ENCODE data around the gene RNF130.

Gene RNF130

DNA sequence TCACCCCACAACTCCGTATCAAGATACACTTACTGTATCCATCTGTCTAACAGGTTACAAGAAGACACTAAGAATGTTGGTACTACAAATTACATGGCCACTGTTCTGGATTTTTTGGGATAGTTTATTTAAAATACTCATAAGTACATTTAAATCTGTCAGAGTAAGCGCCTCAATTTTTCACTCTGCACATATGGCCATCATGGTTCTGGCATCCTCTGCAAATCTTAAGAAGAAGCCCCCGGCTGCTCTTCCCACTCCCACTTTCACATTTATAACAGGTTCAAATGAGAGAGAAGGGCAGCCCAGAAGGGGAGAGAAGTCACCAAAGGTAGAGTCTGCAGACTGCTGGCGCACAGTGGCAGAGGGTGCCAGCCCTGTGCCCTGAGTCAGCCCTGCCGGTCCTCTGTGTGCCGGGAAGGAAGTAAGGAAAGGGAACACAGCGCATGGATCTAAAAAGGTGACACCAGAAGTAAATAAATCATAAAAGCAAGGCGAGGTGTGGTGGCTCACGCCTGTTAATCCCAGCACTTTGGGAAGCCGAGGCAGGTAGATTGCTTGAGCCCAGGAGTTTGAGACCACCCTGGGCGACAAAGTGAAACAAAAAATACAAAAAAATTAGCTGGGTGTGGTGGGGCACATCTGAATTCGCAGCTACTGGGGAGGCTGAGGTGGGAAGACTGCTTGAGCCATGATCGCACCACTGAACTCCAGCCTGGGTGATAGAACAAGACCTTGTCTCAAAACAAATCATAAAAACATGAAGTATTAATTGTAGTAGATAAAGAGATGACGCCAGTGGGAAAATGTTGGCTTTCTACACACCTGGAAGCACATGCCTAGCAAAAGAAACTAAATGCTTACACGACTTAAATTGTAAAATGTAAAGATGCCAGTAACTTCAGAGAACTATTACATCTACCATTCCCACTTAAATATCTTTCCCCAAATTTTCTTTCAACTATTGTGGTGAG lies 30.0 kb downstream of the RNF130 start:
- Histone ChIP-seq H3K36me3 (ENCODE audit: control insufficient read depth in 2 of 2, insufficient read depth in 2 of 2, low read length in 2 of 2) (peaks cover 5 to 7% of the 10 kb centered on the region in 2 donors), H3K9ac (ENCODE audit: low read depth in 1 of 2, low read length in 2 of 2) (no peak overlapping the region), H3K4me3 (ENCODE audit: low read length in 2 of 2) (no peak overlapping the region), H3K27me3 (ENCODE audit: control insufficient read depth in 2 of 2, insufficient read depth in 2 of 2, low read length in 2 of 2) (no peaks in the 10 kb centered on the region), H3K27ac (ENCODE audit: low read depth in 2 of 2, low read length in 2 of 2) (no peak overlapping the region), H3K9me3 (ENCODE audit: control insufficient read depth in 2 of 2, low read length in 2 of 2) (no peaks in the 10 kb centered on the region), H3K4me1 (ENCODE audit: control insufficient read depth in 2 of 2, insufficient read depth in 2 of 2, low read length in 2 of 2) (peaks cover 0 to 2% of the 10 kb centered on the region in 2 donors)

DNA sequence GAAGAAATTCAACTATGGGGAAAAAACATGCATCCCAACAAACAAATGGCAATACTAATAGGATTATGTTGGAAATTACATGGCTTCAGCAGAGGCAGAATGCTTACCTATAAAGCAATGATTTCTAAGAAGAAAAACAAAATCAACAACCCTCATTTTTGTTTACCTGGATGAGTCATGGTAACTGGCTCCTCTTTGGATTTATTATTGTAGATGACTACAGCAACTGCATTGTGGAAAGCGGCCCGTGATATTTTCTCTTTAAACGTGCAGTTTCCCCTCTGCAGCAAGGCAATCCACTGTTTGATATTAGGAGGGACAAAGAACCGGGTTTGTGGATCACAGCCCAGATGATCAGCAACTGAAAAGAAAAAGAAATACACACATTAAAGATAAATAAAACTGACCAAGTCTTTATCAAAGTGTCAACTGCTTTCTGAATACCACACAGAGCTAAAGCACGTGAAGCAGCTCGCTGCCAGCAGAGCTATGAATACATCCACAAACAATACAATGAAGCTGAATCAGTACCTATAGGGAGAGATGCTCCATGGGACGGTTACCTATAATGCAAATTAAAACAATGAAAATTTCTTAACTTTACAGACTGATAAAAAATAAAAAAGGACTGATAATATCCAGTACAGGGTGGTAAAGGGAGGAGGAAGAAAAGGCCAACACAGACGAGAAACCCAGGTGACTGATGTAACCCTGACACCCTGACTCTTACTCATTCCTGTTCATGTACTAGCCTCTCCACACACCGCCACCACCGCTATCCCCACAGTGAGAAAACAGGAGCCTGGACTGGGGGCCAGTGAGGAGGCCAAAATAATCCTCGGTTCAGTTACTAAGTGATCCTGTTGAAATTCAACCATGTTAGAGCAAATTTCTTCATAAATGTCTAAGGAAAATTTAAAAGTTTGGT lies 31.0 kb downstream of the RNF130 start:
- no peak overlapping the region for H3K27ac ChIP-seq (ENCODE audit: low read depth in 2 of 2, low read length in 2 of 2)
- no peaks in the 10 kb centered on the region for H3K27me3 ChIP-seq (ENCODE audit: control insufficient read depth in 2 of 2, insufficient read depth in 2 of 2, low read length in 2 of 2)
- H3K4me1 ChIP-seq (ENCODE audit: control insufficient read depth in 2 of 2, insufficient read depth in 2 of 2, low read length in 2 of 2), result peaks cover 0 to 2% of the 10 kb centered on the region in 2 donors
- no peak overlapping the region for H3K9ac ChIP-seq (ENCODE audit: low read depth in 1 of 2, low read length in 2 of 2)
- H3K36me3 ChIP-seq (ENCODE audit: control insufficient read depth in 2 of 2, insufficient read depth in 2 of 2, low read length in 2 of 2), result peaks cover 5 to 7% of the 10 kb centered on the region in 2 donors
- peaks cover 4 to 5% of the 10 kb centered on the region in 2 donors for H3K9me3 ChIP-seq (ENCODE audit: control insufficient read depth in 2 of 2, low read length in 2 of 2)
- no peak overlapping the region for H3K4me3 ChIP-seq (ENCODE audit: low read length in 2 of 2)

DNA sequence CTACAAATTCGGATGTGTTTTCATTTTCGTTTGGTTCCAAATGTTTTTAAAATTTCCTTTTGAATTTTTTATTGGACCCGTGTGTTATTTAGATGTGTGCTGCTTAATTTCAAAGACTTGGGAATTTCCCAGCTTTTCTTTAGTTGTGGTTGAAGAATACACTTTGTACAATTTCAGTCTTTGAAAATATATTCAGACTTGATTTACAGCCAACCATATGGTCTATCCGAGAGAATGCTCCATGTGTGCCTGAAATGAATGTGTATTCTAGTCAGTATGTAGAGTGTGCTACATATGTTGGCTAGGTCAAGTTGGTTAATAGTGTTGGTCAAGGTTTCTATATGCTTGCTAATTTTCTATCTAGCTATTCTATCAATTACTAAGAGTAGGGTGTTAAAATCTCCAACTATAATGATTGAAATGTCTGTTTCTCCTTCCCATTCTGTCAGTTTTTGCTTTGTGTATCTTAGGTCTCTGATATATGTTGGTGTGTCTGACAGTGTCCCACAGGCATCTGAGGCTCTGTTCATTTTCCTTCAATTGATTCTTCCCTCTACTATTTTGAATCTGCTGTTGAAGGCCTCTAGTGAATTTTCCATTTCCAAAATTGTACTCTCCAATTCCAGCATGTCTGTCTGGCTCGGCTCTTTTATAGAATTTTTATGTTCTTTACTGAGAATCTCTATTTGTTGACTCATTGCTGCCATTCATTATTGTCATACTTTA lies 36.2 kb downstream of the RNF130 start:
- Histone ChIP-seq H3K4me3 (ENCODE audit: low read length in 2 of 2) (no peak overlapping the region), H3K27me3 (ENCODE audit: control insufficient read depth in 2 of 2, insufficient read depth in 2 of 2, low read length in 2 of 2) (no peaks in the 10 kb centered on the region), H3K4me1 (ENCODE audit: control insufficient read depth in 2 of 2, insufficient read depth in 2 of 2, low read length in 2 of 2) (no peaks in the 10 kb centered on the region), H3K9ac (ENCODE audit: low read depth in 1 of 2, low read length in 2 of 2) (no peak overlapping the region), H3K36me3 (ENCODE audit: control insufficient read depth in 2 of 2, insufficient read depth in 2 of 2, low read length in 2 of 2) (peaks cover 5 to 7% of the 10 kb centered on the region in 2 donors), H3K27ac (ENCODE audit: low read depth in 2 of 2, low read length in 2 of 2) (no peak overlapping the region), H3K9me3 (ENCODE audit: control insufficient read depth in 2 of 2, low read length in 2 of 2) (peaks cover 7 to 8% of the 10 kb centered on the region in 2 donors)

DNA sequence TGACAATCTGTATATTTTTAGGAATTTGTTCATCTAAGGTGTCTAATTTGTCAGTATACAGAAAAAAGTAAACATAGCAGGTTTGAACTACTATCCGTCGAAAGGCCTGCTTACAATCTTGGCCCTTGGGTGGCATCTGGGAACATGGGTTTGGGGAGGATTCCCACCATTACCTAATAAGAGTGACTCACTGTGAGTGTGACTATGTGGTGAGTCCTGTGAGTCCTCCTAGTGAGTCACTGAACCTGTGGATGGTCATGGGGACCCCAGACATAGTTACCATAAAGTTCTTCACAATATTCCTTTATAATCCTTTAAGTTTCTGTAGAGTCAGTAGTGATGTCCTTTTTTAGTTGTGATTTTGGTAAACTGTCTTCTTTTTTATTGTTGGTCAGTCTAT lies 37.0 kb downstream of the RNF130 start:
- H3K4me3 ChIP-seq (ENCODE audit: low read length in 2 of 2), result no peak overlapping the region
- H3K27ac ChIP-seq (ENCODE audit: low read depth in 2 of 2, low read length in 2 of 2), result no peak overlapping the region
- no peak overlapping the region for H3K9ac ChIP-seq (ENCODE audit: low read depth in 1 of 2, low read length in 2 of 2)
- H3K4me1 ChIP-seq (ENCODE audit: control insufficient read depth in 2 of 2, insufficient read depth in 2 of 2, low read length in 2 of 2), result no peaks in the 10 kb centered on the region
- peaks cover 5 to 7% of the 10 kb centered on the region in 2 donors for H3K36me3 ChIP-seq (ENCODE audit: control insufficient read depth in 2 of 2, insufficient read depth in 2 of 2, low read length in 2 of 2)
- H3K9me3 ChIP-seq (ENCODE audit: control insufficient read depth in 2 of 2, low read length in 2 of 2), result peaks cover 7 to 8% of the 10 kb centered on the region in 2 donors
- H3K27me3 ChIP-seq (ENCODE audit: control insufficient read depth in 2 of 2, insufficient read depth in 2 of 2, low read length in 2 of 2), result no peaks in the 10 kb centered on the region

DNA sequence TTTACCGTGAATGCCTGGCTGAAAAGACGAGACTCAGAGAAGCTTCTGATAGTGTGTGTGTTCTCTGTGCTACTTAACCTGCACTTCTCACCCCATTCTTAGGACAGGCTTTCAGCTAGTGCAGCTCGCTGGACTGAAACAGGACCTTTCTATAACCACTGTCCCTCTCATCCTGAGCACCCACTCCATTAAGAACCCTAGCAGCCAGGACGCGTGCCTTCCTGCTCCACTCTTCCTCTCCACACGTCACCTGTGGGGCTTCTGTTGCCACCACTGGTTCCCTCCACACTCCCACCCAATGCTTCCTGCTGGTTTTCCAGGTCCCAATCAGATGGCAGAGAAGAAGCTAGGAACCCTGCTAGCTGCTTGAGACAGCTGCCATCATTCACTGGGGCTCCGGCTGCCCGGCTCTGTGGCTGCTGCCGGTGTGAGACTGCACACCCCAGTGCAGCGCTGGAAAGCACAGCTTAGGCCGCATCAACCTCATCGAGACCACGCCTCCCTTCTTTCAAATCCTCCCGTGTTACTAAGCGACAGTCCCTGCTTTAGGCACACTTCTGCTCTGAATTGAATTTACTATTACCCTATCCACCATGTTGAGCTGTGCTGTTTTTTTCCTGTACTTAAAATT lies 44.0 kb downstream of the RNF130 start:
- Histone ChIP-seq H3K4me1 (ENCODE audit: control insufficient read depth in 2 of 2, insufficient read depth in 2 of 2, low read length in 2 of 2) (no peaks in the 10 kb centered on the region), H3K9me3 (ENCODE audit: control insufficient read depth in 2 of 2, low read length in 2 of 2) (no peaks in the 10 kb centered on the region), H3K27me3 (ENCODE audit: control insufficient read depth in 2 of 2, insufficient read depth in 2 of 2, low read length in 2 of 2) (no peaks in the 10 kb centered on the region), H3K27ac (ENCODE audit: low read depth in 2 of 2, low read length in 2 of 2) (no peak overlapping the region), H3K9ac (ENCODE audit: low read depth in 1 of 2, low read length in 2 of 2) (no peak overlapping the region), H3K36me3 (ENCODE audit: control insufficient read depth in 2 of 2, insufficient read depth in 2 of 2, low read length in 2 of 2) (no peaks in the 10 kb centered on the region), H3K4me3 (ENCODE audit: low read length in 2 of 2) (no peak overlapping the region)

DNA sequence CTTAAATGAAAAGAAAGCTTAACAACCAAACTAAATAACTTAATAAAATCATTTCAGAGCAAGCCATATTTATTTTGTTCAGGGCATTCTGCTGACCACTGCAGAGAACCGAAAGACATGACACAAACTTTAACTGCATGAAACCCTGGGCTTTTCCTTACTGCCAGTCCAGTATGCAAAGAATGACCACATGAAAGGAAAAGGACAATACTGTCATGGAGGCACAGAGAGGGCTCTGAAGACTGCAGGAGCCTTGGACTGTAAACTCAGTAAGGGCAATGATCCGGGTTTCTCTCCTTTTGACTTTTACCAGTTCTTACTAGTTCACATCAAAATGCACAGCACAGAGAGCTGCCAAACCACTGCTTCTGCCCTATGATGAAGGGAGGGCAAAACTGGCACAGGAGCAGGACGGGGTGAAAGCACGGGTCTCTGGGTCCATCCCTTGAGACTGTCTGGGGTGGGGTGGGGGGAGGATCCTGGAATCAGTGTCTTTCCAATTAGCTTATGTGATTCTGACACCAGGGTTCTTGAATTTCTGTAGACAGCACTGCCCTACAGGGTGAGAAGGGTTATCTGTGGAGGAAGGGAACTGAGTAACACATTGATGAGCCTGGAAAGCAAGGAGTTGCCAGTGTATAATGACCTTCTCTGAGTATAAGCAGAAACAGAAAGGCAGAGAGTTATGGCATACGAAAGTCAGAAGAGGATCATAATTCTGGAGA lies 44.7 kb downstream of the RNF130 start:
- no peak overlapping the region for H3K9ac ChIP-seq (ENCODE audit: low read depth in 1 of 2, low read length in 2 of 2)
- no peak overlapping the region for H3K4me3 ChIP-seq (ENCODE audit: low read length in 2 of 2)
- H3K36me3 ChIP-seq (ENCODE audit: control insufficient read depth in 2 of 2, insufficient read depth in 2 of 2, low read length in 2 of 2), result no peaks in the 10 kb centered on the region
- H3K9me3 ChIP-seq (ENCODE audit: control insufficient read depth in 2 of 2, low read length in 2 of 2), result no peaks in the 10 kb centered on the region
- no peaks in the 10 kb centered on the region for H3K4me1 ChIP-seq (ENCODE audit: control insufficient read depth in 2 of 2, insufficient read depth in 2 of 2, low read length in 2 of 2)
- no peak overlapping the region for H3K27ac ChIP-seq (ENCODE audit: low read depth in 2 of 2, low read length in 2 of 2)
- H3K27me3 ChIP-seq (ENCODE audit: control insufficient read depth in 2 of 2, insufficient read depth in 2 of 2, low read length in 2 of 2), result no peaks in the 10 kb centered on the region

DNA sequence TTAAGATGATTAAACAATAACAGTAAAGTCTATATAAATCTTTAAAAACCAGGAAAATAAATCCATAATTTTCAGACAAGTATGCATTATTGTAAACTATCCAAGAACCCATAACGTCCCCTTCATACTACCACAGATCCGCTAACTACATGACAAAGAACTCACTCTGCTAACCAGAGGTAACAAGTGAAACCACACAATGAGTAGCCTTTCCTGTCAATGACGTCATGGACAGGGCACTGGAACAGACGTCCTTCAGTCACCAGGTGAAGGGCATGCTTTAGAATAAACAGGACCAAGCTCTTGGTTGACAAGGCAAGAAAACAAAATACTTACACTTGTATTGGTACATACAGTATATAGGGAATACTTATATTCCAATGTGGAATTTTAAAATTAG lies 45.2 kb downstream of the RNF130 start:
- Histone ChIP-seq H3K27ac (ENCODE audit: low read depth in 2 of 2, low read length in 2 of 2) (no peak overlapping the region), H3K9me3 (ENCODE audit: control insufficient read depth in 2 of 2, low read length in 2 of 2) (no peaks in the 10 kb centered on the region), H3K9ac (ENCODE audit: low read depth in 1 of 2, low read length in 2 of 2) (no peak overlapping the region), H3K4me1 (ENCODE audit: control insufficient read depth in 2 of 2, insufficient read depth in 2 of 2, low read length in 2 of 2) (no peaks in the 10 kb centered on the region), H3K27me3 (ENCODE audit: control insufficient read depth in 2 of 2, insufficient read depth in 2 of 2, low read length in 2 of 2) (no peaks in the 10 kb centered on the region), H3K4me3 (ENCODE audit: low read length in 2 of 2) (no peak overlapping the region), H3K36me3 (ENCODE audit: control insufficient read depth in 2 of 2, insufficient read depth in 2 of 2, low read length in 2 of 2) (no peaks in the 10 kb centered on the region)

DNA sequence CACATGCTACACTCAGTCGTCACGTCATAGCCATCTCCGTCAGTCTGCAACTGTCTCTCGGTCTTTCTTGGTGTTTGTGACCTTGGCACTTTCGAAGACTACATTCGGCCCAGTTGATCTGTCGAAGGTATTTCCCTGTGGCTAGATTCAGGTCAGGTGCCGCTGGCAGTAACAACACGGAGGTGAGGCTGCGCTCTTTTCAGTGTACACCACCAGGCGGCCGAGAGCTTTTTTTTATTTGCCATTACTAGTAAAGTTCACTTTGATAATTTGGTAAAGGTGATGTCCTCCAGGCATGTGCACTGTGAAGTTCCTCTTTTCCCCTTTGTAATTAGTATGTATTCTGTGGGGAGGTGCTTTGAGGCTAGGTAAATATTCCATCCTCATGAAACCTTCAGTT lies 49.7 kb downstream of the RNF130 start:
- Histone ChIP-seq H3K9me3 (ENCODE audit: control insufficient read depth in 2 of 2, low read length in 2 of 2) (no peaks in the 10 kb centered on the region), H3K36me3 (ENCODE audit: control insufficient read depth in 2 of 2, insufficient read depth in 2 of 2, low read length in 2 of 2) (peaks cover 0 to 5% of the 10 kb centered on the region in 2 donors), H3K9ac (ENCODE audit: low read depth in 1 of 2, low read length in 2 of 2) (no peak overlapping the region), H3K27ac (ENCODE audit: low read depth in 2 of 2, low read length in 2 of 2) (no peak overlapping the region), H3K27me3 (ENCODE audit: control insufficient read depth in 2 of 2, insufficient read depth in 2 of 2, low read length in 2 of 2) (no peaks in the 10 kb centered on the region), H3K4me1 (ENCODE audit: control insufficient read depth in 2 of 2, insufficient read depth in 2 of 2, low read length in 2 of 2) (no peaks in the 10 kb centered on the region), H3K4me3 (ENCODE audit: low read length in 2 of 2) (no peak overlapping the region)

DNA sequence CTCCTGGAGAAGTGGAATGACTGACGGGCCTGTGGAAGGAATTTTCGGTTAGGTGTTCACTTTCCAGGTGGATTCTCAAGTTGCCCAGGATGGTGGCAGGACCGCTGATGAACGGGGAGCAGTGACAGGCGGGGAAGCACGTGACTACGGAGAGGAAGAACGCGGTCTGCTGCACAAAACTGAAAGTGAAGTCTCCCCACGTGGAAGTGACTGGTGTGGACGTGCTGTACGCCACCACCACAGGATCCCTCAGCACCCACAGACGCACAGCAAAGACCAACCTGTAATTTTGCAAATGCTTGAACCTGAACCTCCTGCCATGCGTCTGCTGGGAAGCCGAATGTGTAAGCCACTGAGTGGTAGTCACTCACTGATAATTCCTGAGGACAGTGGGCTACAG lies 51.4 kb downstream of the RNF130 start:
- no peak overlapping the region for H3K27ac ChIP-seq (ENCODE audit: low read depth in 2 of 2, low read length in 2 of 2)
- no peaks in the 10 kb centered on the region for H3K9me3 ChIP-seq (ENCODE audit: control insufficient read depth in 2 of 2, low read length in 2 of 2)
- no peak overlapping the region for H3K4me3 ChIP-seq (ENCODE audit: low read length in 2 of 2)
- no peak overlapping the region for H3K9ac ChIP-seq (ENCODE audit: low read depth in 1 of 2, low read length in 2 of 2)
- H3K36me3 ChIP-seq (ENCODE audit: control insufficient read depth in 2 of 2, insufficient read depth in 2 of 2, low read length in 2 of 2), result peaks cover 0 to 5% of the 10 kb centered on the region in 2 donors
- H3K27me3 ChIP-seq (ENCODE audit: control insufficient read depth in 2 of 2, insufficient read depth in 2 of 2, low read length in 2 of 2), result no peaks in the 10 kb centered on the region
- H3K4me1 ChIP-seq (ENCODE audit: control insufficient read depth in 2 of 2, insufficient read depth in 2 of 2, low read length in 2 of 2), result no peaks in the 10 kb centered on the region
